Karpas-422 (cell line): Measurements from ENCODE around the gene FHIT. TPM values are rescaled to one million over a fixed set of nuclear protein-coding genes. Genes with fewer than 3 reads are reported as not detected.

Source experiments
- DNase-seq: peaks from one replicate; pipeline ENCODE4 v3.0.0-alpha.2; 2015
- H2AFZ ChIP-seq: fragments of 200-600 bp; sonication (generic); 2 replicates; pipeline ENCODE4 v1.6.1; 2014; ENCODE audit warnings: antibody characterized with exemption, low read length, mixed read lengths
- H3K27ac ChIP-seq: fragments of 200-600 bp; sonication (generic); 2 replicates; pipeline ENCODE4 v1.5.1; 2014; ENCODE audit warnings: mild to moderate bottlenecking, low read length, moderate library complexity
- H3K27me3 ChIP-seq: fragments of 200-600 bp; sonication (generic); 2 replicates; pipeline ENCODE4 v1.6.1; 2014; ENCODE audit warnings: low read length, mixed read lengths
- H3K36me3 ChIP-seq: fragments of 200-600 bp; sonication (generic); 2 replicates; pipeline ENCODE4 v1.6.1; 2014; ENCODE audit warnings: low read length, mixed read lengths; ENCODE audit not compliant: insufficient read depth
- H3K4me1 ChIP-seq: fragments of 200-600 bp; sonication (generic); 2 replicates; pipeline ENCODE4 v1.6.1; 2014; ENCODE audit warnings: mild to moderate bottlenecking, low read length, mixed read lengths
- H3K4me2 ChIP-seq: fragments of 200-600 bp; sonication (generic); 2 replicates; pipeline ENCODE4 v1.6.1; 2014; ENCODE audit warnings: low read length, low read depth, mild to moderate bottlenecking; ENCODE audit not compliant: poor library complexity, severe bottlenecking
- H3K4me3 ChIP-seq: fragments of 200-600 bp; sonication (generic); 2 replicates; pipeline ENCODE4 v1.5.1; 2014; ENCODE audit warnings: mild to moderate bottlenecking, antibody characterized with exemption, low read length, mixed read lengths
- H3K79me2 ChIP-seq: fragments of 200-600 bp; sonication (generic); 2 replicates; pipeline ENCODE4 v1.6.1; 2014; ENCODE audit warnings: mild to moderate bottlenecking, low read length, mixed read lengths
- H3K9ac ChIP-seq: fragments of 200-600 bp; sonication (generic); 2 replicates; pipeline ENCODE4 v1.6.0; 2014; ENCODE audit warnings: low read length
- H3K9me2 ChIP-seq: fragments of 200-600 bp; sonication (generic), shearing (Covaris generic); replicated peaks from 2 replicates; pipeline ENCODE4 v1.6.0; 2014; ENCODE audit warnings: mild to moderate bottlenecking, low read length, moderate library complexity; ENCODE audit not compliant: insufficient read depth
- H3K9me3 ChIP-seq: fragments of 300-700, 200-600 bp; sonication (generic); 2 replicates; pipeline ENCODE4 v1.6.1; 2014; ENCODE audit warnings: low read length, mixed read lengths
- H4K20me1 ChIP-seq: fragments of 200-600 bp; sonication (generic); 2 replicates; pipeline ENCODE4 v1.6.1; 2014; ENCODE audit warnings: mild to moderate bottlenecking, antibody characterized with exemption, low read length, low read depth; ENCODE audit not compliant: insufficient read depth
- total RNA-seq: library from RNA; depleted of rRNA; stranded (reverse); fragments of >200 nt; shearing (Covaris generic); gene quantifications from 2 replicates; pipeline ENCODE4 v1.2.3, GENCODE V29; 2014; ENCODE audit warnings: low replicate concordance

The FHIT gene
- total RNA-seq, 1 experiment from 2014 or later, result not detected

DNA sequence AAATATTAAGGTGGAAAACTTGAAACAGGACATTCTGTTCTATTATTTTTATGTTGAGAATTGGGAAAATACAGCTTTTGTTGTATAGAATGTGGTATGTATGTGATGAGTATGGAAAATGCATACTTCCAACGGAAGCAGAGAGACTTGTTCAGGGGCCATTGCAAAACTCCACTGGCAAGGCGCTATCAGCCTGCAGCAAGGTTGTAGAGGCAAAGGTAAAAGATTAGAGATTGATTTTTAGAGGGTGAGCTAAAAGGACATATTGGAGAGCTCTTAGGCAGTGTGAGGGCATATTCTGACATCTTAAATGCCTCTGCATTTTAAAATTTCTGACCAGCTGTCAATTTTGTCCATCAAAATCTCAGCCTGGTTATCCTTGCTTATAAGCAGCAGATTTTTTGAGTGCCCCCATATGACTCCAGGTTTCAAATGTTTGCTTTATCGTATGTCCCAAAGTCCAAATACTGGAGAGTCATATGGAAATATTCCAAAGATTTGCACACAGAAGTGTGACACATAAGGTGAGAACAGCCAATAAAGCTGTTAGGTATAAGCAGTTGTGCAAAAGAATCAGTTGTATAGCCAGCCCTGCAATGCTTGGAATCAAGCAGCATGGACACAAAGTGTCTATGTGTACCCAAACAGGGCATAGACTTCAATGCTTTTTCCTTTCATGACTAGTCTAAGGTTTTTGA is 829.4 kb downstream of the FHIT start:
- Histone ChIP-seq H3K9me2 (no peaks in the 10 kb centered on the region), H3K4me1 (no peaks in the 10 kb centered on the region), H4K20me1 (no peaks in the 10 kb centered on the region), H3K4me2 (no peak overlapping the region), H3K9ac (no peak overlapping the region), H3K27me3 (no peaks in the 10 kb centered on the region), H2AFZ (no peak overlapping the region), H3K9me3 (peaks cover 23% of the 10 kb centered on the region), H3K27ac (no peak overlapping the region), H3K4me3 (no peak overlapping the region), H3K79me2 (no peaks in the 10 kb centered on the region), H3K36me3 (no peaks in the 10 kb centered on the region)
- DNase-seq, result no peak

GRCh38 chr3:60417576-60417975 is 833.7 kb downstream of the FHIT start:
- Histone ChIP-seq H3K27ac (no peak overlapping the region), H3K4me2 (no peak overlapping the region), H3K9me3 (0 out of 2 replicates have a peak, but pooled peaks cover 4% of the 10 kb centered on the region), H3K4me1 (no peaks in the 10 kb centered on the region), H3K9me2 (no peaks in the 10 kb centered on the region; the same call in 1 of the 2 replicates), H2AFZ (no peak overlapping the region), H4K20me1 (no peaks in the 10 kb centered on the region), H3K27me3 (no peaks in the 10 kb centered on the region), H3K36me3 (no peaks in the 10 kb centered on the region), H3K9ac (no peak overlapping the region), H3K4me3 (no peak overlapping the region), H3K79me2 (no peaks in the 10 kb centered on the region)
- DNase-seq, result no peak

GRCh38 chr3:60414011-60414410 is 837.2 kb downstream of the FHIT start:
- Histone ChIP-seq H3K79me2 (no peaks in the 10 kb centered on the region), H3K36me3 (no peaks in the 10 kb centered on the region), H3K4me1 (no peaks in the 10 kb centered on the region), H3K4me2 (no peak overlapping the region), H4K20me1 (no peaks in the 10 kb centered on the region), H3K9ac (no peak overlapping the region), H2AFZ (no peak overlapping the region), H3K27ac (no peak overlapping the region), H3K9me2 (no peaks in the 10 kb centered on the region; the same call in 1 of the 2 replicates), H3K27me3 (no peaks in the 10 kb centered on the region), H3K9me3 (peaks cover 8% of the 10 kb centered on the region), H3K4me3 (no peak overlapping the region)
- no peak for DNase-seq

GRCh38 chr3:60413551-60413950 is 837.7 kb downstream of the FHIT start:
- Histone ChIP-seq H3K36me3 (no peaks in the 10 kb centered on the region), H3K79me2 (no peaks in the 10 kb centered on the region), H2AFZ (no peak overlapping the region), H3K4me1 (no peaks in the 10 kb centered on the region), H3K9ac (no peak overlapping the region), H3K4me3 (no peak overlapping the region), H3K27me3 (no peaks in the 10 kb centered on the region), H4K20me1 (no peaks in the 10 kb centered on the region), H3K4me2 (no peak overlapping the region), H3K9me2 (no peaks in the 10 kb centered on the region; the same call in 1 of the 2 replicates), H3K27ac (no peak overlapping the region), H3K9me3 (peaks cover 8% of the 10 kb centered on the region)
- DNase-seq, result no peak

DNA sequence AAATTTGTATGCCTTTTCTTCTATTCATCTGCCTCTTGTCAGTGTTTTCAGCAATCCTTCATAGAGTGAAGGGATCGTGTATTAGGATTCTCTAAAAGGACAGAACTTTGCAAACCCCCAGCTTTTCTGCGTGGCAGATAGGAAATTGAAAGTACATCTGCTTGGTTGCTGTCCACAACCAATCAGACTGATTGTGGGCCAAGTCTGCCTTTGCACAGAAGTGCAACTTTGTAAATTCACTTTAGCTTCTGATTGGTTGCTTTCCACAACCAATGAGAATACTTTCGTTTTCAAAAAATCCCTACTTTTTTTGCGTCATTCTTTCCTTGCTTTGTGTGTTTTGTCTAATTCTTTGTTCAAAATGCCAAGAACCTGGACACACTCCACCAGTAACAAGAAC is 847.4 kb downstream of the FHIT start:
- H2AFZ ChIP-seq, result no peak overlapping the region
- no peaks in the 10 kb centered on the region for H3K4me1 ChIP-seq
- no peak overlapping the region for H3K9ac ChIP-seq
- H3K4me3 ChIP-seq, result peak overlapping the region; percentile 4; the same call in 1 of the 2 replicates
- no peaks in the 10 kb centered on the region for H4K20me1 ChIP-seq
- no peaks in the 10 kb centered on the region for H3K27me3 ChIP-seq
- H3K79me2 ChIP-seq, result no peaks in the 10 kb centered on the region
- H3K4me2 ChIP-seq, result no peak overlapping the region
- no peak overlapping the region for H3K27ac ChIP-seq
- H3K9me3 ChIP-seq, result peaks cover 22% of the 10 kb centered on the region
- H3K9me2 ChIP-seq, result no peaks in the 10 kb centered on the region
- no peak for DNase-seq
- H3K36me3 ChIP-seq, result no peaks in the 10 kb centered on the region

DNA sequence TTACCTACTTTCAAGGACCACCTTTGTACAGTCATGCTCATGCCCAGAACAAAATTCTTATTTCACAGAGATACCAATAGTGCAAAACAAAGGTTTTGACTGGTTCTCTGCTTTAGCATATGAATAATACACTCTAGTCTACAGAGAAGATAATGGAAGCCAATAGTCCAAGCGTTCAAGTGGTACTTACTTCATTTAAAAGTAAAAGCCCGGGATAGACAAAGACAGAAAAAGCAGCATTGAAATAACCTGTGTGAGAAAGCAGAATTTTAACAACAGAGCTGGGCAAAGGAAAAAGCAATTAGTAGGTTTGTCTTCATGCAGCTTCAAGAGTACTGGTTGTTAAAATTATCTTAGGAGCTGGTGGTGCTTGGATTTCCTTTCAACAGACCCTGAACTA is 848.3 kb downstream of the FHIT start:
- peaks cover 27% of the 10 kb centered on the region for H3K9me3 ChIP-seq
- H3K27ac ChIP-seq, result no peak overlapping the region
- no peak overlapping the region for H3K9ac ChIP-seq
- H3K4me3 ChIP-seq, result no peak overlapping the region
- H3K4me2 ChIP-seq, result no peak overlapping the region
- H3K9me2 ChIP-seq, result no peaks in the 10 kb centered on the region
- H3K27me3 ChIP-seq, result no peaks in the 10 kb centered on the region
- H3K36me3 ChIP-seq, result no peaks in the 10 kb centered on the region
- H2AFZ ChIP-seq, result no peak overlapping the region
- no peak for DNase-seq
- H3K4me1 ChIP-seq, result no peaks in the 10 kb centered on the region
- H4K20me1 ChIP-seq, result no peaks in the 10 kb centered on the region
- no peaks in the 10 kb centered on the region for H3K79me2 ChIP-seq

DNA sequence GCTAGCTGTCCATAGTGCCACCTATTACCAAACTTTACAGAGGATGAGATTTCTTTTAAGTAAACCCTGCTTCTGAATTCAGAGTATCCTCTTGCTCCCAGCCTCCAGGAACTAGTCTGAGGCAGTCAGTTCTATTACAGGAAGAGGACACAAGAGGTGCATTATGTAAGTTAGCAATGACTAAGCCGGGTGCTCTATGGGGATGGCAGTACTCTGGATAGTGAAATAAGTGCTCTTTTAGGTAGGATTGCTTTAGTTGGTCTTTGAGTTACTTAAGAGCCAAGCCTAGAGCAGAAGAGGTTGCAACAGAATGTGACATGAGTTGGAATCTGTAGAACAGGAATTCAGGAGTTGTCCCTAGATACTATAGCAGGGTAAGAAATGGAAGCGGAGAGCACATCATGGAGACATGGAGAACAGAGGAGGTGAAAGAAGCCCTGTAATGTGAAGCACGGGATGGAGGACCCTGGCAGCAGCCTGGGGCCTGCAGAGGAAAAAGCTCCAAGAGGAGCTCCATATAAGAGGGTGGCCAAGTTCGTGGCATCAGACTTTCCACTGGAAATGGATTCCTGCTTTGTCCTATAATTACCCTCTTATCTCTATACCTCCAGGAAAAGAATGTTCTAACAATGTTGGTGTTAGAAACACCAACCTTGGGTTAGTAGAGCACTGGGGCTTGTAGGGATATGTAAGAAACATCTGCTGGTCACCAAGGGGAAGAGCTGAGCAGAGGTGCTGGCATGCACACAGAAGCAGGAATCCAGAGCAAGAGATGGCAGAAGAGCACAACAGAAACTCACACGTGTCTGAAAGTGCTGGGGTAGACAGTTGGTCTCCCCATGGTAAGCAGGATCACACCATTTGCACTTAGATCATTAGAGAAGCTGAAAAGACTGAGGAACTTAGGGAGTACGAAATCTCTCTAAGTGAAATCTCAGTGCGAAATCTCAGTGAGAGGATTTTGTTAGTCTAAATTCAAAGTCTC is 851.1 kb downstream of the FHIT start:
- no peaks in the 10 kb centered on the region for H3K36me3 ChIP-seq
- H3K4me3 ChIP-seq, result no peak overlapping the region
- H3K27me3 ChIP-seq, result no peaks in the 10 kb centered on the region
- H3K9me2 ChIP-seq, result no peaks in the 10 kb centered on the region
- no peak overlapping the region for H2AFZ ChIP-seq
- H3K9ac ChIP-seq, result no peak overlapping the region
- no peaks in the 10 kb centered on the region for H4K20me1 ChIP-seq
- H3K9me3 ChIP-seq, result peaks cover 18% of the 10 kb centered on the region
- no peak overlapping the region for H3K27ac ChIP-seq
- no peak overlapping the region for H3K4me2 ChIP-seq
- no peaks in the 10 kb centered on the region for H3K4me1 ChIP-seq
- H3K79me2 ChIP-seq, result no peaks in the 10 kb centered on the region
- DNase-seq, result no peak

DNA sequence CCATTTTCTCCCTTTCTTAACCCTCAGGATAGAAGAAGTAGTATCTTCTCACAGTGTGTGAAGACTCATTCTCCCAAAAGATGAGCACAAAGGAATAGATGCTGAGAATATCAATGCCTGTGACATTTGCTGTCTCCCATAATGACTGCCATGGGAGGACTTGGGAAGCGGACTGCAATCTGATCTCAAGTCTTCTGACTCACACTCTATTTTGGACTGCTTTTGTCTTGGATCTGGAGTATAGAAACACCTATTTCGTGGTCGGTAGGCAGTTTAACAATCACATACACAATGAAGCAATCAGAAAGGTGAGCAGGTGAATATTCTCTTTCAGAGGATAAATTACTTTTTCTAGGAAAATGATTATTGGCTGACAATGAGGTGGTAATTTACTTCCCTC is 852.0 kb downstream of the FHIT start:
- Histone ChIP-seq H3K27ac (no peak overlapping the region), H3K79me2 (no peaks in the 10 kb centered on the region), H3K4me3 (no peak overlapping the region), H3K9ac (no peak overlapping the region), H3K4me1 (no peaks in the 10 kb centered on the region), H4K20me1 (no peaks in the 10 kb centered on the region), H3K4me2 (no peak overlapping the region), H3K9me3 (peaks cover 10% of the 10 kb centered on the region), H3K9me2 (no peaks in the 10 kb centered on the region), H3K27me3 (no peaks in the 10 kb centered on the region), H2AFZ (no peak overlapping the region), H3K36me3 (no peaks in the 10 kb centered on the region)
- no peak for DNase-seq
